HG02759 (cell line): ENCODE measurements around the gene DNAH3.
"Not testable (repeated sequence)": the region's sequence is repeated elsewhere in the genome, so short reads cannot be mapped to it uniquely, and the experiment has no call there.

Experiments used
- ATAC-seq: cut with Tn5 transposase; IDR thresholded peaks from one replicate; pipeline ENCODE4 v1.9.1; 2021; ENCODE audit warnings: mild to moderate bottlenecking, moderate library complexity; ENCODE audit not compliant: unreplicated experiment

DNAH3 gene

DNA sequence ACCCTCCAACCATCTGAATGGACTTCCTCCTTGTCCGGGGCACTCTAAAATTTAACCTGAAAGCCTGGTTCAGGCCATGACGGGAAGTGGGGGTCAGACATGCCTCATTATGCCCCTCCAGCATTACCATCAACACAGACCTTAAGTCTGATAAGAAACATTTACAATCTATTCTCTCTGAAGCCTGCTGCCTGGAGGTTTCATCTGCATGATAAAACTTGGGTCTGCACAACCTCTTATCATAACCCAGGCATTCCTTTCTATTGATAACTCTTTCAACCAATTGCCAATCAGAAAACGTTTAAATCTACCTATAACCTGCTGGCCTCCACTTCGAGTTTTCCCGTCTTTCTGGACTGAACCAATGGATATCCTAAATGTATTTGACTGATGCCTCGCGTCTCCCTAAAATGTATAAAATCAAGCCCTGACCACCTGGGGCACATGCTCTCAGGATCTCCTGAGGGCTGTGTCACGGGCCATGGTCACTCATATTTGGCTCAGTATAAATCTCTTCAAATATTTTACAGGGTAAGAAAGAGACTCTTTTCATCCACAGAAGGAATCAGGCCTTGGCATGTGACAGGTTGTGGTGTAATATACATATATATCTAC is 204.5 kb downstream of the DNAH3 start:
- no peak for ATAC-seq

DNA sequence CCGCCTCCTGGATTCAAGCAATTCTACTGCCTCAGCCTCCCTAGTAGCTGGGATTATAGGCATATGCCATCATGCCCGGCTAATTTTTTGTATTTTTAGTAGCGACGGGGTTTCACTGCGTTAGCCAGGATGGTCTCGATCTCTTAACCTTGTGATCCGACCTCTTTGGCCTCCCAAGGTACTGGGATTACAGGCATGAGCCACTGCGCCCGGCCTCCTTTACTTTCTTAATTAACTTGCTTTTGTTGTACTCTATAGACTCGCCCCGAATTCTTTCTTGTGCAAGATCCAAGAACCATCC is 205.1 kb downstream of the DNAH3 start:
- not testable (repeated sequence) for ATAC-seq

DNA sequence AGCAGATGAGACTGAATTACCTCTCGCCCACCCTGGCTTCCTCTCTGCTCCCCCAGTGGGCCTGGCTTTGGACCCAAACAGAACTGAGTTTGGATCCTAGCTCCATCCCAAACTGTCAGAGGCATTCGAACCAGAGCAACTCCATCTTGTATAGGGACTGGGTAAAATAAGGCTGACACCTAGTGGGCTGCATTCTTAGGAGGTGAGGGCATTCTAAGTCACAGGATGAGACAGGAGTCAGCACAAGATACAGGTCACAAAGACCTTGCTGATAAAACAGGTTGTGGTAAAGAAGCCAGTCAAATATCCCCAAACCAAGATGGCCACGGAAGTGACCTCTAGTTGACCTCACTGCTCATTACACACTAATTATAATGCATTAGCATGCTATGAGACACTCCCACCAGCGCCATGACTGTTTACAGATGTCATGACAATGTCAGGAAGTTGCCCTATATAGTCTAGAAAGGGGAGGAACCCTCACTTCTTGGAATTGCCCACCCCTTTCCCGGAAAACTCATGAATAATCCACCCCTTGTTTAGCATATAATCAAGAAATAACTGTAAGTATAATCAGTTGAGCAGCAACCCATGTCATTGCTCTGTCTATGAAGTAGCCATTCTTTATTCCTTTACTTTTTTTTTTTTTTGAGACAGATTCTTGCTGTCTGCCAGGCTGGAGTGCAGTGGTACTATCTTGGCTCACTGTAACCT is 205.6 kb downstream of the DNAH3 start:
- ATAC-seq, result no peak

GRCh38 chr16:20942256-20942655 is 208.4 kb downstream of the DNAH3 start:
- no peak for ATAC-seq

- no peak for ATAC-seq
These were observed 209.1 kb downstream of the DNAH3 start for GRCh38 chr16:20941636-20941926.

- no peak for ATAC-seq
These were observed 209.6 kb downstream of the DNAH3 start for GRCh38 chr16:20940871-20941635.

GRCh38 chr16:20939611-20940010 is 211.0 kb downstream of the DNAH3 start:
- ATAC-seq, result no peak

DNA sequence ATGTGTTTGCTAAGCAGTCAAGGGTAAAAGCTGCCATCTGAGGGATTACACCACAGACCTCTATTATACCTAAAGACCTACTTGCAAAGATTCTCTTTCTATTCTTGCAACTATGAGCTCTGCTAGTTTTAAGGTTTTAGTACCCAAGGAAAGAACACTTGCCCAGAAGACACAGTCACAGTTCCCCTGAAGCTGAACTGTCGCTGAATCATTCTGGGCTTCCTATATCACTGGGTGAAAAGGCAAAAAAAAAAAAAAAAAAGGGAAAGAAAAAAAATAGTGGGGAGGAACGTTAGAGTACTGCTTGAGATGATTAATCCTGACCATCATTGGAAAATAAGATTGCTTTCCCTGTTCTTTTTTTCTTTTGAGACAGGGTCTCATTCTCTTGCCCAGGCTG is 212.2 kb downstream of the DNAH3 start:
- ATAC-seq, result no peak

DNA sequence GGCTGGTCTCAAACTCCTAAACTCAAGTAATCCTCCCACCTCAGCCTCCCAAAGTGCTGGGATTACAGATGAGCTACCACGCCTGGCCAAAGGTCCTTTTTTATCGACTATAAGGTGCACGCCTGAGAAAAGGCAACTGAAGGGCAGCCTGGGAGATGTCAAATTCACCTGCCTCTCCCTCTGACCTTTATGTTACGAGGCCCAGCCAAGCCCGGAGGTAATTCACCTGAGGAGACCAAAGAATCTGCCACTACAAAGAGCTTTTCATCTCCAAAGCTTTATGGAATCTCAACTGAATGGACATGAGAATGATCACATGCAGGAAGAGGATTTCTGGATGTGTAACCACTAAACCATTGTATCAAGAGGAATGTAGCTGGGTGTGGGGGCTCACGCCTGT is 212.9 kb downstream of the DNAH3 start:
- ATAC-seq, result no peak

DNA sequence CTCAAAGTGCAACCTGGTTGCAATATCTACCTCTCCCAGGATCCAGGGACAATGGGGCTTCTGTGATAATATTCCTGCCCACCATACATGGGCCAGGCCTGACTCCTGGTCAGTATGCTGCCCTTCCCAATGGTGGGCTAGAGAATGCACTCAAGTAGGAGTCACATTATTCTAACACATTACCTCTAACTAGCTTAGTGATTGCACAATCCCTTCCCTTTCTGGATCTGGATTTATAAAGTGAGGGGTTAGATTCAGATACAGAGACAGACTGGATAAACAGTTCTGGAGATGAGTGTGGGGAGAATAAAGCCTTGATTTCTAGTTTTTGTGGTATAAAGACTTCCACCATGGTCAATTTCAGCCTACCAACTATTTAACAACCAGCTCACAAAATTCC is 217.1 kb downstream of the DNAH3 start:
- ATAC-seq, result no peak

DNA sequence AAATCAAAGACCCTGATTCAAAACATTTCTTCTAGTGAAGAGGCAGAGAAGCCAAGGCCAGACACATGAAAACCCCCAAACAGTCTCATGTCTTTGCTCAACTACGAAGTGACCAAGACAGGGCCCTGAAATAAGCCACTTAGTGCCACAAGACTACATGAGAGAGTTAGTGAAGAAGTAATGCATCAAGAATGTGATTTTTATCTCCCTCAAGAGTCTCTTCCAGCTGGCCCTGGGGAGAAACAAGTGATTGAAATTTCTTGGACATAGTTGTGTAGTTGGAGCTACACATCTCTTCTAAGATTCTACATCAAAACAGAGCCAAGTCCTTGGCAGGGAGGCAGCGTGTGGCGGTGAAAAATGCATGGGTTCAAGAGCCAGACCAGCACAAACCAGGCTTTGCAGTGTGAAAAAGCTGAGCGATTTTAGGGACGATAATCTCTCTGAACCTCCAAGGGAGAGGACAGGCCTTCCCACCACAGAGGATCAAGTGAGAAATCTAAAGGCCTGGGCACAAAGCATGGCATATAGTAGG is 219.5 kb downstream of the DNAH3 start:
- ATAC-seq, result no peak

GRCh38 chr16:20930365-20930690 is 220.3 kb downstream of the DNAH3 start:
- ATAC-seq, result no peak

GRCh38 chr16:20929676-20930364 is 220.8 kb downstream of the DNAH3 start:
- ATAC-seq, result not testable (repeated sequence)

DNA sequence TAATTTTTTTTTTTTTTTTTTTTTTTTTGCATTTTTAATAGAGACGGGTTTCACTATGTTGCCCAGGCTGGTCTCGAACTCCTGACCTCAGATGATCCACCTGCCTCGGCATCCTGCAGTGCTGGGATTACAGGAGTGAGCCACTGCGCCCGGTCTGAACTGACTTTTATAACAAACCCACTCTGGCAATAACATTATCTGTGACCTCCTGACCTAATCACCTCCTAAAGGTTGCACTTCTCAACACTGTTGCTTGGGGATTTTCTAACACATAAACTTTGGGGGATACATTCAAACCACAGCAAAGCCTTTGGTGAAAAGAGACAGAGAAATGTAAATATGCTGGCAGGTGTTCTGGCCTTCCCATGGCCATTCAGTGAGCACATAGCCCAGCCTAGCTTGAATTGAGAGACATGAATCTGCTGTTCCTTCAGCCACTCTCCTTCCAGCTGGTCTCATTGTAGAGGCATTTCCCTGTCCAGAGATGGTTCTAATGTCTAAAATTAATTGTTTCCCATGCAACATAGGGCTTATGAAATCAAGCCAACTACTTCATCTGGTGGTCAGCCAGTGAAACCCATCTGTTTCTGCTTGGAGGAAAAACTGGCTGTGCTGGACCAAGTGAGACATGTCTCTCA is 221.8 kb downstream of the DNAH3 start:
- no peak for ATAC-seq

GRCh38 chr16:20925751-20926150 is 224.9 kb downstream of the DNAH3 start:
- no peak for ATAC-seq

- no peak for ATAC-seq
These were observed 226.8 kb downstream of the DNAH3 start for GRCh38 chr16:20923876-20924275.

- no peak for ATAC-seq
These were observed 229.8 kb downstream of the DNAH3 start for GRCh38 chr16:20920799-20921198.

DNA sequence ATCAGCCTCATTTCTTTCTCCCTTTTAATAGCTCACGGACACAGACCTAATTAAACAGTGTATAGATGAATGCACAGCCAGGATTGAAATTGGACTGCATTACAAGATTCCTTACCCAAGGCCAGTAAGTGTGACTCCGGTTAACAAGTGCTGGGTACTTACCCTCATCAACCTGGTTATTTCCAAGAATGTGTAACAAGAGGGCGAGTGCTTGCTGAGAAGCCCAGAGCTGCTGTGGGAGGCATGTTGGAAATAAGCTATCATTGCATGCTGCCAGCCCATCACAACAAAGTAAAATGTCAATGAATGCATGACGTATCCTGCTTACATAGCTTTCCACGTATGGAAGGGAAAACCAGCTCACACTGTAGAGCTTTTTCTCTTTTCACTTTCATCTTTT is 230.6 kb downstream of the DNAH3 start:
- ATAC-seq, result no peak

- no peak for ATAC-seq
These were observed 232.0 kb downstream of the DNAH3 start for GRCh38 chr16:20918486-20919239.

- no peak for ATAC-seq
These were observed 233.7 kb downstream of the DNAH3 start for GRCh38 chr16:20916942-20917341.

DNA sequence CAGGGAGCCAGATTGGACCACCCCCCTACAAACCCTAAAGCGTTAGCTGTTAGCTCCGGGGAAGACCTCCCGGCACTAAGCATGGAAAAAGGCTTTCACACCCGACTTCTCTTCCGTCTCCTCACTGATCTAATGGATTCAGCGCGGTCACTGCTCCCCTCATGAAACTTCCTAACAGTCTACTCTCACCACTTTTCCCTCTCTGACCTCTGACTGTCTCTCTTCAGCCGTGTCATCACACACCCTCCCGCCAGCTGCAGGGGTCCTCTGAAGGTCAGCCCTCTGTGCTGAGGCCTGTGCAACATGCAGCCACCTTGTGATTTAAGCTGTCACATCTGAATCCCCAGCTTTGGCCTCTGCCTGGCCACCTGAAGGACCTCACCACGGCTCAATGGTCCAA is 234.4 kb downstream of the DNAH3 start:
- no peak for ATAC-seq
